Lower leg skin (tissue), 3 donors: ENCODE results near the gene AGXT.

Experiments used
- POLR2A ChIP-seq, 2 donors: fragments of 450-650 bp; IDR thresholded peaks; one replicate each; pipeline ENCODE4 v1.6.1; 2016 to 2017; ENCODE audit warnings: antibody characterized with exemption in 2 of 2, mild to moderate bottlenecking in 1 of 2, moderate library complexity in 1 of 2
- TF ChIP-seq, protein P1 (sequence below), 3 donors: fragments of 450-650 bp; IDR thresholded peaks; one replicate each; pipeline ENCODE4 v1.5.1; 2016; ENCODE audit warnings: antibody characterized with exemption in 3 of 3, mild to moderate bottlenecking in 3 of 3, moderate library complexity in 2 of 3

DNA sequence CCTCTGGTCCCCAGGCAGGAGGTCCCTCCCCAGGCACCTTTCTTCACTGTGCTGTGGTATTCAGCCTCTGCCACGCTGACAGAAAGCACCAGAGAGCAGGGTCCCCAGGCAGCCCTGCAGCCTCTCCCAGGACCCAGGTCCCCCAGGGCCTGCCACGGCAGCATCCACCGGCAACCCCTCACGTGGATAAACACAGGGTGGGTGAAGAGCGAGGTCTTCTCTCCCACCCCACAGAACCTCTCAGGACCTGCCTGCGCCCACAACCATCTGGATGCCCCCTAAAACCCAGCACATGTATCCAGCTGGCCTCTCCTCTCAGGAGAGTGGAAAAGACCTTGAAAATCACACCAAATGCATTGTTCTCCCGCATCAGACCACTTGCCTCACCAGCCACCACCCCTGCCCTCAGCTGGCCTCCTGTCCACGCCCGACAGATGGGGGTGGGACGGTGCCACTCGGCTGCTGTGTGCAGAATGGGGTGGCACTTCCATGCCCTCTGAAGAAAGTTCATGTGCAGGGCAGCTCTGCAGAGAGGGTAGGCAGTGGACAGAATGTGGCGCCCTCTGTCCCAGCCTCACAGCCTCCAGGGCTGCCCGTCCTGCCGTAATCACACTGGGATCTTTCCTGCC lies 33.5 kb downstream of the AGXT start:
- TF ChIP-seq, protein P1, sequence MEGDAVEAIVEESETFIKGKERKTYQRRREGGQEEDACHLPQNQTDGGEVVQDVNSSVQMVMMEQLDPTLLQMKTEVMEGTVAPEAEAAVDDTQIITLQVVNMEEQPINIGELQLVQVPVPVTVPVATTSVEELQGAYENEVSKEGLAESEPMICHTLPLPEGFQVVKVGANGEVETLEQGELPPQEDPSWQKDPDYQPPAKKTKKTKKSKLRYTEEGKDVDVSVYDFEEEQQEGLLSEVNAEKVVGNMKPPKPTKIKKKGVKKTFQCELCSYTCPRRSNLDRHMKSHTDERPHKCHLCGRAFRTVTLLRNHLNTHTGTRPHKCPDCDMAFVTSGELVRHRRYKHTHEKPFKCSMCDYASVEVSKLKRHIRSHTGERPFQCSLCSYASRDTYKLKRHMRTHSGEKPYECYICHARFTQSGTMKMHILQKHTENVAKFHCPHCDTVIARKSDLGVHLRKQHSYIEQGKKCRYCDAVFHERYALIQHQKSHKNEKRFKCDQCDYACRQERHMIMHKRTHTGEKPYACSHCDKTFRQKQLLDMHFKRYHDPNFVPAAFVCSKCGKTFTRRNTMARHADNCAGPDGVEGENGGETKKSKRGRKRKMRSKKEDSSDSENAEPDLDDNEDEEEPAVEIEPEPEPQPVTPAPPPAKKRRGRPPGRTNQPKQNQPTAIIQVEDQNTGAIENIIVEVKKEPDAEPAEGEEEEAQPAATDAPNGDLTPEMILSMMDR (IDR thresholded peaks at IDR 0.05), result no peak
- TF ChIP-seq POLR2A (IDR thresholded peaks at IDR 0.05), result no peak
